ENCODE data around the gene BMP6.
A peak's percentile ranks its signal among the peaks of the same experiment; 100 is the strongest.

Gene BMP6

DNA sequence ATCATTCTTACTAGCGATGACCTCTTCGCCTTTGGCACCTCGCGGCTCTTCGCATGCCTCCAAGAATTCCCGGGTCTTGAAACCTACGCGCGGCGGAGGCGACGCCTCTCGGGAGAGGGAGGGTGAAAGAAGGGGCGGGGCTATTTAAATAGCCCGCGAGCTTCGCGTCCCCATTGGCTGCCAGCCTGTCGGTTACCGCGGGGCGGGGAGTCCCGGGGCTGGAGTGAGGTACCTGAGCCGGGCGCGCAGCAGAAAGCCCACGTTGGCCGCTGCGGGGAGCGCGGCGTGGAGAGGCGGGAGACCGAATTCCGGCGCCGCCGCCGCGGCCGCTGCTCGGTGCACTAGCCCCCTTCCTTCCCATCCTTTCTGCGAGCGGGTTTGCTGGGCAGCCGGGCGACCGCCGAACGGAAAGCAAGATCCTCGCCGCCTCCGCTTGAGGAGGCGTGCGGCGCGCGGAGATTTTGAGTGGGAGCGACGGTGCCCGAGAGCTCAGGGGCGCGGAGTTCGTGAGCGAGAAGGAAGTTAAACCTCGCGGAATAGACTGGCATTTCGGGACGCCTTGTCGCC is at the start of gene BMP6:
BMP6 (plus strand) TSS at position 251 of the 567 bp plus-strand sequence. CDS start 857 bp downstream, outside the sequence.
- peak; percentile 46 for DNase-seq

DNA sequence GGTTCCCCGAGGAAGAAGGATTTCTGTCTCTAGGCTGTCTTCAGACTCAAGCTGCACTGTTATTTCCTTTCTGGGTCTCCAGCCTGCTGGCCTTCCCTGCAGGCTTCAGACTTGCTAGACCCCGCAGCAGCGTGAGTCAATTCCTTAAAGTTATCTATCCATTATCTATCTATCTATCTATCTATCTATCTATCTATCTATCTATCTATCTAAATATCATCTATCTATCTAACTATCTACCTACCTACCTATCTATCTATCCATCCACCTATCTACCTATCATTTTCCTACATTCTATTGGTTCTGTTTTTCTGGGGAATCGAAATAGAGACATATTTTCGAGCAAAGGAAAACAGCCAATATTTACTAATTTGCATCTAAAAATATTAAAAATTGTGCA is 48.7 kb upstream of the BMP6 start:
- no peak for DNase-seq

DNA sequence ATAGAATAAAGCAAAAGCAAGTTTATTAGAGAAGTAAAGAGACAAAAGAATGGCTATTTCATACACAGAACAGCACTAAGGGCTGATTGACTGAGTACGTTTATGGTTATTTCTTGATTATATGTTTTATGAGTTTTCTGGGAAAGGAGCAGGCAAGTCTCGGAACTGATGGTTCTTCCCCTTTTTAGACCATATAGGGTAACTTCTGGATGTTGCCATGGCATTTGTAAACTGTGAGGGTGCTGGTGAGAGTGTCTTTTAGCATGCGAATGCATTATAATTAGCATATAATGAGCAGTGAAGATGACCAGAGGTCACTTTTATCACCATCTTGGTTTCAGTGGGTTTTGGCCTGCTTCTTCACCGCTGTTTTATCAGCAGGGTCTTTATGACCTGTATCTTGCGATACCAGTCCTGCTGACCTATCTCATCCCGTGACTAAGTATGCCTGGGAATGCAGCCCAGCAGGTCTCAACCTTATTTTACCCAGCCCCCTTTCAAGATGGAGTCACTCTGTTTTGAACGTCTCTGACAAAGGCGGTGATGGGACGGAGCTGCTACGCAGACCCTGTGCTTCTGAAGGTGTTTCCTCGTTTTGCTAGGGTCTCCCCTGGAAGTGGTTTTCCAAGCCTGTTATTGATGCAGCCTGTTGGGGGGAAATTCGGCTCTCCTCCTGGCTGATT is 45.4 kb upstream of the BMP6 start:
- DNase-seq: no peak

DNA sequence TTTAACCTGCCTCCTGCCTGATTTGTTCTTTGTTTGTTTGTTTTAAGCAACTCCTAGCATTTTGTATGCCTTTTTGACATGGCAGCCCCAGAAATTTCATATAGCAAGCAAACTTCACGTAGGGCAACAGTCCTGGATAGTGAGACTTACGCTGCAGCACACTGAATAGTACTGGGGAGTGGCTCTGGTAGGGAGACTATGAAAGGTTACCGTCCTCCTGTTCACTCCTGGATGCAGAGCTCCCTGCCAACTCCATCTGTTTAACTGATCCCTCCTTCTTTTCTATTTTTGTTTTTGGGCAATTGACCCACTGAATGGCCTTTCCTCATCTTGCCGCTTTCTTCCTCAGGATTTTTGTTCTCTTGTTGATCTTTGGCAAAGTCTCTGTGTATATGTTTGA is 44.5 kb upstream of the BMP6 start:
- DNase-seq: no peak

DNA sequence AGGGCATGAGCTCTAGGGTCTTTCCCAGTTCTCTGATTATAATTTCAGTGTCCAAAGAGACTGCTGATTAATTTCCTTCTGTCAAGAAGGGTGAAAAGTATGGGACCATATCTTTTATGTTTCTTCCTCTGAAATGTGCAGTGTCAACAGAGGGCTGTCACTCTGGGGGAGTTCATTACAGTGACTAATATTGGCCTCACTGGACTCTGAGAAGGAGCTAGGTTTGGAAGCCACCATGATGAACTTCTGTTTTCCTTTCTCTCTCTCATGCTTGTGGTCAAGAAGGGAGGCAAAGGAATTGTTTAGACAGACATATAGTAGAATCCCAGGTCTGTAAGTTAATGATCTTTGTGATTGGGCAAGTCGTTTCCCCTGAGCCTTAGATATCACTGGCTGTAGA is 41.8 kb upstream of the BMP6 start:
- DNase-seq: no peak

DNA sequence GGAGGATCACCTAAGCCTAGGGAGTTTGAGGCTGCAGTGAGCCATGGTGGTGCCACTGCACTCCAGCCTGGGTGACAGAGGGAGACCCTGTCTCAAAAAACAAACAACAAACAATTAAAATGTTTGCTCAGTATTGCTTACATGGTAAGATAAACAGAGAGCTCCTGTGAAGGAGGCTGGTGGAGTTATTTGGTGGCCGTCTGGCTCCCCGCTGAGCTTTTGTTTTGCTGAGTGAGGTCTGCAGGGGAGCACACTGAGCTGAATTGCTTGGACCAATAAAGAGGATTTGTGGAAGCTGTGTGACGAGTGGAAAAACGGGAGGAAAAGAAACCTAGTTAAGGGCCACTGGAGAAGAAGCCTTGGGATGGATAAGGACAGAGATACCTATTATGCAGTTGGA is 41.1 kb upstream of the BMP6 start:
- DNase-seq: no peak

DNA sequence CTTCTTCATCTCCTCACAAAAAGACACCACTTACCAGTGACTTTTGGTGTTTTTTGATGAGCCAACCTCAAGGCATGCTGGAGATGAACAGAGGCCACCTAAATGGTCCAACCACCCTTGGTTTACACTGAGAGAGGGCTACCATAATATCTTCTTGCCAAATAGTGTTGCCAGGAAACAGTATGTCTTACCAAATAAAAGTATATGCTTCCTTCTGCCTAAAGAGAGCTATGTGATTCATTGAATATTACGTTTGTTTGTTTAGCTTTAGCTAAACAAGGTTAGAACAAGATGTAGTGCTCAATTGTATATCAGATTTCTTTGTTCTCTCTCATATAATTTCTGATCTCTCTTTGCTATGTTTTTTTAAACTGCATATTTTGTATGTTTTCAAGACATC is 40.6 kb upstream of the BMP6 start:
- DNase-seq: no peak

DNA sequence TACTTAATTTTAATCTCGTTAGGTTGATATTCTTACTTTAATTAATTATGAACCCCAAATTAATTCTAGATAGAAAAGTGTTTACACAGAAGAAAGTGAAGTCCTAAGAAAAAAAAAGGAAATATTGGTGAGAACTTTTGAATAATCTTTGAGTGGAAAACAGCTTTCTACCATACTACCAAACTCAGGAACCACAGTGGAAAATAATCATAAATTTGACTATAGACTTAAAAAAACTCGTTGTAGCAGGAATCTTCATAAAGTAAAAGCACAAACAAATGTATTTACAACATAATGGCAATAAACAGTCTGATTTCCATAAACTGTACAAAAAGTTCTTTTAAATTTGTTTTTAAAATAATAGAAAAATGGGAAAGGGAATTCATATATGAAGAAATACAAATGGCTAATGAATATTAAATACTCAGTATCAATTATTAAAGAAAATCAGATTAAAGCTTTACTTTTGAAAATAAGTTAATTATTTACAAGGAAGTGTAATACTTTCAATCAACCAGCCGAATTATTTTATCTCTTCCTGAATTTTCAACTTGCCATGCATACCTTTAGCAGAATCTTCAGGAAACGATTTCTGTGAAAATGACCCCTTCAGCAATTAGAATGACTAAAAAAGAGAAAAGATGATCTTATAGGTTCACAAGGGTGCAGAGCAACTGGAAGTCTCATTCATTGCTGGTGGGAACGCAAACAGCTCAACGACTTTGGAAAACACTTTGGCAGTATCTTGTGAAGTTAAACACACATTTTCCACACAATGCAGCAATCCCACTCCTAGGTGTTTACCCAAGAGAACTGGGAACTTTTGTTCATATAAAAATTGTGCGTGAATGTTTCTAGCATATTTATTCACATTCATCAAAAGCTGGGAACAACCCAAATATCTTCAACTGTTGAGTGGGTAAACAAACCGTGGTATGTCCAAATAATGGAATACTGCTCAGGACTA is 38.5 kb upstream of the BMP6 start:
- DNase-seq: no peak

DNA sequence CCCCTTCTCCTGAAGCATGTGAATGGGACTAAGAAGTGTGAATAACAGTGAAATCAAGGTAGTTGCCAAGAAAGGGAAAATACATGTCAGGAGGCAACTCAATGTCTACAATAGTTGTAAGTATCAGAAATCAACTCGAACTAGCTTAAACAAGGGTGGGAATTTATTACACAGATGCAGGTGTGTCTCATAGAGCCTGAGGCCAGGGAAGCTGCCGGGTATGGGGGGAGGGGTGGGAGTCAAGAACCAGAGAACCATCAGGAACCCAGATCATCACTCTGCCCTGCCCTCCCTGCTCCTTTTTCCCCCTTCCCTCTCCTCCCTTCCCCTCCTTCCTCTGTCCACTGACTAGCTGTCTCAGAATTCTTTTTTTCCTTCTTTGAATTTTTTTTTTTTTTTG is 34.9 kb upstream of the BMP6 start:
- DNase-seq: no peak

DNA sequence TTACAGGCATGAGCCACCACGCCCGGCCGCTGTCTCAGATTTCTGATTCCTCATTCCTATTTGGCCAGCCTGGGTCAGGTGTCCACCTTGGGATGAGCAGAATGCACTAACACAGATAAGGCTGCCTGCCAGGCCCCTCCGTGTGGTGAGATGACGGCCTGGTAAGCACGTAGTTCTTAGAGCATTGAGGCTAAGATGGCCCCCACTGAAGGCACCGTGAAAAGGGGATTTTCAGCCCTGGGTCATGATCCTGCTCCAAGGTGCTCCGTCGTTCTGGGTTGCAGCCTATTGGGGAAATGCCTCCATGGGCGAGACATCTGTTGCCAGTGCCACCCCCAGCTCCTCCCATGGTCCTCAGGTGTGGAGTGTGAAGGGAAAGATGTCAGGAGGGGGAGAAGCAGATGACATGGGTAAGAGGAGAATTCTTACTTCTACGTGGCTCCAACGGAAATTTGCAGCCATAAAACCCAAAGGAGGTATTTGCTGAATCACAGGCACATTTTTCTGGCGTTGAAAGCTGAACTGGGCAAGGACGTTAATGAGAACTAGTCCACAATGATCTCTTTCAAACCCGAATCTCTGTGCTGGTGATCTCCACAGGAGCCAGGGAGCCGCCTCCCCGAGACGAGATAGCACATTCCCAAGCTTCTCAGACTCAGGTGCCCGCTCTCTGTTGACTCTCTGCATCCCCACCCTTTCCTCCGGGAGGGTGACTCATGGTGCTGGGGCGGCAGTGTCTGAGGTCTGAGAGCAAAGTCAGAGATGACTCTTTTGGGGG is 34.0 kb upstream of the BMP6 start:
- DNase-seq: no peak

DNA sequence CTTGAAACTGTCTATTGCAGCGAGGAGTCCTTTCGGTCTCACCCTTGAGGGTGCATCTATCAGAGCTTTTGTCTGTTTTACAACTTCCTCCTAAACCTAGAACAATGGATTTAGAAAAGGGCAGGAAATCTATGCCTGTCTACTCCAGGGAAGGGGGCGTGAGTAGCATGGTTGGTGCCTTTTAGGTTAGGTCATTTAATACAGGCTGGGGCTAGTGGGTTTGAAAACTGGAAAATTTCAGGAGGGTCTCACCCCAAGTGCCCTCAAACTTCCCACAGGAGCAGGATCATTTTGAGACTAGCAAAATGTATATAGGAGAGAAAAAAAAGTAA is 33.5 kb upstream of the BMP6 start:
- no peak for DNase-seq

DNA sequence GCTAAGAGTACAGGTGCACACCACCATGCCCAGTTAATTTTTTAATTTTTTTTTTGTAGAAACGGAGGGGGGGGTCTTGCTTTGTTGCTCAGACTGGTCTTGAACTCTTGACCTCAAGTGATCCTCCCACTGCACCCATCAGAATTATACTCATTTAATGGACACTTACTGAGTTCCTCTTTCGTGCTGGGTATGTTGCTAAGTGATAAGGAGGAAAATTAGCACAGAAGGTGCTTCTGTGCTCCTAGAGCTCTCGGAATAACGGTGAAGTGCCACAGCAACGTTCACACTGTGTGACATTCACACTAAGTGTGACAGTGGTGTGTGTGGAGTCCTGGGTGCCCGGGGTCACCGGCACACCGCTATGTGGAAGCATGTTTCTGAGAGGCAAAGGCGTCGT is 32.1 kb upstream of the BMP6 start:
- DNase-seq: no peak

DNA sequence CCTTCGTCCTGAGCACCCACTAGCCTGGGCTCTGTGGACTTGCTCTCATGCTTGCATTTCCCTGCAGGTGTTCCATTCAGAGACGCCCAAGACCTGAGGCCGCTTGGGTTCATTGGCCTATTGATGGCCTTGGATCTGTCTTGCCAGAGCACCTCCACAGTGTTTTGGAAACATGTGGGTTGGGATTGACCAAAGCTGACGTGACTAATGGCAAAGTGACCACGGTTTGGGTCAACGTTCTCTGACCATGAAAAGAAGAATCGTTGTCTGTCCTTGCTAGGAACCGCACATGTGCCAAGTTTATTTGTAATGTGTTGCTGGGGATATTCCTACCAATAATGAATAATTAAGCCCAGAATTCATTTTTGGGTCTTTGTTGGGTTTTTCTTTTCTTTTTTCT is 29.8 kb upstream of the BMP6 start:
- DNase-seq: no peak

DNA sequence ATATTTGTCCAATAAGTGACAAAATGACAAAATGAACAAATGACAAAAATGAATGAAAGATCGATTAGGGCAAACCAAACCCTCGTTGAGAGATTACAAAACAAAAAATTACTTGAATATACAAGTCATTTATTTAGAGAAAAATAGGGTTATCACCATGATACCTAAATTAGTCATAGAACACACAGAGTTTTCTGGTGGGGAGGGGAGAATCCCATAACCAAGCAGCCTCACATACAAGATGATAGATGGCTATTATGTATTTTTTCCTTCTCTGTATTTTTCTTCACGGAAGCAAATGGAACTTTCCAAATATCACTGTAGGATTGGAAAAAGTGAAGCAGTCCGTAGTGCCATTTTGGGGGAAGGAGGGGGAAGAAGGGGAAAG is 28.5 kb upstream of the BMP6 start:
- DNase-seq: no peak

DNA sequence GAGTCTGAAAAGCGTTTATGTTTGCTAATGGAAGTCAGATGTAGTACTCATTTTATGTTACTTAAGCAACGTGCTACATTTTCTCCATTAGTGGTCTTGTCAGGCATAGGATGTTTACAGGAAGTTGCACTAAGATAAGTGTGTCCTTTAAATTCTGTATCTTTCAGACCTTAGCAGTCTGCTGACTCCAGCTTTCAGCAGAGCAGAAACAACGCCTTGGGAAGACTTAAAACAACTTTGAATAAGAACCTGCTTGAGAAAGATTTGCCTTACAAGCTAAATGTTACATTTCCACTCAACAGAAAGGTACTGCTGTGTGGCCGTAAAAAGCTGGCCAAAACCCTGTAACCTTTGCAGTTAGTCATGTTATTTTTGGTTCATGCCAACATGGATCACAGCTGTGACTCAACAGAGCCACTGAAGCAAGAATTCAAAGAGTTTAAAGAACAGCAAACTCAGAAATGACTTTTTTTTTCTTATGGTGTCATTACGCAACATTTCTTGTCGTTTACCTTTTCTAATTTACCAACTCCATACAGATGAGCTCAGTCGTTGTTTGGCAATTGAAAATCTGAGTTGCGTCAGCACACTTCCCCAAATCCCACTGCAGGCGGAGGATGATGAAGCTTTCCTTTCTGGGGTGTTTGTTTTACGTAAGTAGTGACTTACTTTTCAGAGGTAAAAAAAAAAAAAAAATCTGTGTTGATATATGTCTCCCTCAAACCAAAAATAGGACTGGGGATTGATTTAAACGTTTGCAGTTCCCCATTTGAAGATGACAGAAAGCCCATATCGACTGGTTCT is 27.9 kb upstream of the BMP6 start:
- peak; percentile 79 for DNase-seq

DNA sequence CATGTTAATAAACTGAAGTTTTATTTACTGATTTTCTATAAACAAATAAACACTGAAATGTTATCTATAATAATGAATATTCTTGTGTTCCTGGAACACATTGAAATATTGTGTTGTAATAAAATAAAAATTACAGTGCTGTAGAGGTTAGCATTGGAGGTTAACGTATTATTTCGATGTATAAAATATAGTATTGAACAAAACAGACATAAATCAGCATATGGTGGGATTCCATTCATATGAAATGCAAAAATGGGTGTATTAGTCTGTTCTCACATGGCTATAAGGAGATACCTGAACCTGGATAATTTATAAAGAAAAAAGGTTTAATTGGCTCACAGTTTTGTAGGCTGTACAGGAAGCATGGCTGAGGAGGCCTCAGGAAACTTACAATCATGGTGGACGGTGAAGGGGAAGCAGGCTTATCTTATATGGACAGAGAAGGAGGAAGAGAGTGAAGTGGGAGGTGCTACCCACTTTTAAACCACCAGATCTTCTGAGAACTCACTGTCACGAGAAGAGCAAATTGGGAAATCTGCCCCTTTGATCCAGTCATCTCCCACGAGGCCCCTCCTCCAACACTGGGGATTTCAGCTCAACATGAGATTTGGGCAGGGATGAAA is 24.6 kb upstream of the BMP6 start:
- DNase-seq: peak; percentile 20

DNA sequence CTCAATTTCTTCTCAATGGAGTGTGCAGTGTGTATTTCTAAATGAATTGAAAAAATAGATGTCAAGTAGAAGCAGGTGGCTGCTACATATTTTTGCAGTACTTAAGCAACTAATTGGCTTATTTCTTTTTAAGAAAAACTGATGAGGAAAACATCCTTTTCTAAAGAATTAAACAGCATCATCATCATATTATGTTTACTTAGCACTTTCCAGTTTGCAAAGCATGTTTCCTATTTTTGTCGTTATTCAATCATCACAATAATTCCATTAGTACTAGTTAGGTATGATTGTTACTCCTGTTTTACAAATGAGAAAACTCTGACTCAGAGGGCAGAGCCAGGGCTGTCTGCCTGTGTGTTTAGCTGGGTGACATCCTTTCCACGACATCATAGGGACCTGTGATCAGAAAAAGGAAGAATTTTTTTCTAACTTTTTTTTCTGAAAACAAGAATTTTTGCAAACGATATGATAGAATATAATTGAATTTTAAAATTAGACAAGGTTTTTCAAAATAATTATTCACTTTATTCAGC is 22.7 kb upstream of the BMP6 start:
- DNase-seq: no peak

DNA sequence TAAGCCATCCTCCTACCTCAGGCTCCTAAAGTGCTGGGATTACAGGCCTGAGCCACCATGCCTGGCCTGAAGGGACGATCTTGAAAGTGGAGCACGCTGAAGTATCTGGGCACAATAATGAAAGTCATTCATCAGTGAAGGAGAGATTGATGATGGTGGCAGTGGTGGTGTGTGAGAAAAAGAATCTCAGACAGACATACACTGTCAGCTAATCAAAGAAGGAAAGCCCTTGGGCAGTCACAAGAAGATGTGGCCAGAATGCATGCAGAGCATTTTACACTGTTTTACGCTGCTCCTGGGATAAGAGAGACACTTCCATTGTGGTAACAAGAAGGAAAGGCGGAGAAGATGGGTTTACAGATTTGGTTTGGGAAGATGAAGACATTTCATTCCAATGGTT is 20.4 kb upstream of the BMP6 start:
- DNase-seq: no peak

DNA sequence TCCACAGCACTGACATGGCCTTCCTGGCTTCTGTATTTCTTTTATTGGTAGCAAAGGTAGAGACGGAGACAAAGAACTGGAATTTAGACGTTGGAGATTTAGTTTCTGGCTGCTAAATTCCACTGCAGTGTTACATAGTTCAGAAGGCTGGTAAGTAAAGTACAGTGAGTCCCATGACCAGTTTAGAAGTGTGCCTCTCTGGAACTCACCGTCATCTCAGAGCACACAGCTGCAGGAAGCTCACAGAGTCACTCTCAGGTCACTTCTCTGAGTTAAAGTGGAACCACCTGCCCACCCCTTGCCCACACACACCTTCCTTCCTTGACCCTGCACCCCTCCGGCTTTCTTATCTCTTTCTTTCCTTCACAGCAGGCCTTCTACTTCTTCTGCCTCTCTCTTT is 19.6 kb upstream of the BMP6 start:
- peak; percentile 37 for DNase-seq

DNA sequence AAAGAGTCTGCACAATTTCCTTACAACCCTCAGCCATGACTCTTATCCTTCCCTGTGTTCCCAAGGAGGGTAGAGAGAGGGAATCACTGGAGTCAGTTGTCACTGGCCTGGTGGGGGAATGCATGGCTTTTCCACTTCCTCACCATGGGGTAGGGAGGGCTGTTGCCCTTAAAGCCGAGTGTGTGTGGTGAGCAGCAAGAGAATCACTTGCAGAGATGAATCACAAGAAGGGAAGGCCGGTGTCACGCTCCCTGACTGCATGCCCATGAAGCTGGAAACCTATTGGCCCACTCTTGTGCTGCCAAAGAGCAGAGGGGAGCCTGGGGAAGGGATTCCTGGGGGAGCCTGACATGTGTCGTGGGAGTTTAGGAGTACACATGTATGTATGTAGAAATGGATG is 18.1 kb upstream of the BMP6 start:
- DNase-seq: no peak

DNA sequence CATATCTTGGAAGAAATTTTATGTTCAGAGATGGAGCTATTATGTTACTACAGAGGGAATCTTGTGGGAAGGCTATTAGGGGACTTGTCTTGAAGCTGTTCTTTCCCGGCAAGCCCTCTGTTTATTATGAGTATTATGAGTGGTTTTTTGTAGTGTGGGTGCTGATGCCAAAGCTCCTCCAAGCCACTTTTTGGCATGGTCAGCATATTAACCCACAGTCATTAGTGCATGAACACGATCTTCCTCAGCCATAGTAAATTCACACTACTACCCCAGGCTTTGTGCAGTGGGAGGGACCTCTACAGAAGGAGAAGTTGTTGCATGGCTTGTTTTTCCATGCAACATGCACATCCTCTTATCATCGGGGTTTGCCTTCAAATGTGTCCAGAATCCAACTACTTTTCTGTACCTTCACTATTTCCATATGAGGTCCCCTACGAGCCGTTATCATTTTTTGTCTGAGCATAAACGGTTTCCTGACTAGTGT is 6.5 kb upstream of the BMP6 start:
- DNase-seq: no peak

DNA sequence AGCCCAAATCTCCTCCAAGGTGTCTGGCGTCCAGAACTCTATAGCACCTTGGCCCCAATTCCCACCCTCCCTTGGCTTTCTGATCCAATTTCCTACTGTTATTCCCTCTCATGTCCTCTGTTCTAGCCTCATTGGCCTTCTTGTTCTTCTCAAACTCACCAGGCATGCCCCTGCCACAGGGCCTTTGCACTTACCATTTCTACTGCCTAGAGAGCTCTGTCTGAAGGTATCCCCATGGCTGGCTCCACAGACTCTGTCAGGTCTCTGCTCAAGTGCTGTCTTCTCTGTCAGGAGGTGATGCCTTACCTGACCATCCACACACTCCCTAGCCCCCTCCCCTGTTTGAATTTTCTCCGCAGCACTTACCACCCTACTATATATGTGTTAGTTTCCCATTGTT is 5.6 kb upstream of the BMP6 start:
- DNase-seq: no peak

Measured in KG1 (cell line).